EL (cell line): ENCODE measurements around the gene CRYGD.
"Not testable (repeated sequence)": the region's sequence is repeated elsewhere in the genome, so short reads cannot be mapped to it uniquely, and the experiment has no call there.

Source experiments
- DNase-seq: peaks from one replicate; pipeline ENCODE4 v3.0.0-alpha.2; 2016

The CRYGD gene

GRCh38 chr2:208124013-208124715 is at the start of gene CRYGD:
TSS of gene CRYGD (minus strand) at chr2:208124524. CDS start at chr2:208124473, 51 bp downstream.
- DNase-seq: not testable (repeated sequence)

GRCh38 chr2:208172125-208172524 is 47.8 kb upstream of the CRYGD start:
- DNase-seq: no peak

GRCh38 chr2:208164951-208165755 is 40.8 kb upstream of the CRYGD start:
- DNase-seq: no peak

- DNase-seq: no peak
Measured at GRCh38 chr2:208163489-208163888, 39.2 kb upstream of the CRYGD start, which contains the start of gene CRYGA. TSS of gene CRYGA (minus strand) at chr2:208163589. CDS start at chr2:208163556, 33 bp downstream.

- no peak for DNase-seq
Measured at GRCh38 chr2:208156439-208156838, 32.1 kb upstream of the CRYGD start.

GRCh38 chr2:208153156-208153555 is 28.8 kb upstream of the CRYGD start:
- no peak for DNase-seq

GRCh38 chr2:208150956-208151355 is 26.6 kb upstream of the CRYGD start:
- DNase-seq: no peak

- DNase-seq: no peak
Measured at GRCh38 chr2:208150094-208150493, 25.8 kb upstream of the CRYGD start.

- DNase-seq: no peak
Measured at GRCh38 chr2:208148803-208149202, 24.5 kb upstream of the CRYGD start.

- DNase-seq: no peak
Measured at GRCh38 chr2:208147759-208148158, 23.4 kb upstream of the CRYGD start.

GRCh38 chr2:208147008-208147407 is 22.7 kb upstream of the CRYGD start:
- DNase-seq: no peak

GRCh38 chr2:208146006-208146405 is 21.7 kb upstream of the CRYGD start, which contains the start of gene CRYGB:
TSS of gene CRYGB (minus strand) at chr2:208146158. CDS start at chr2:208146120, 38 bp downstream.
- DNase-seq: no peak

- DNase-seq: no peak
Measured at GRCh38 chr2:208142925-208143799, 18.8 kb upstream of the CRYGD start.

- peak; percentile 5 for DNase-seq
Measured at GRCh38 chr2:208142240-208142924, 18.1 kb upstream of the CRYGD start.

- no peak for DNase-seq
Measured at GRCh38 chr2:208139447-208139846, 15.1 kb upstream of the CRYGD start.

GRCh38 chr2:208138334-208138733 is 14.0 kb upstream of the CRYGD start:
- DNase-seq: not testable (repeated sequence)

GRCh38 chr2:208136716-208137094 is 12.4 kb upstream of the CRYGD start:
- DNase-seq: no peak

GRCh38 chr2:208135794-208136715 is 11.7 kb upstream of the CRYGD start:
- no peak for DNase-seq

GRCh38 chr2:208134928-208135586 is 10.7 kb upstream of the CRYGD start:
- DNase-seq: no peak

- DNase-seq: no peak
Measured at GRCh38 chr2:208130712-208131110, 6.4 kb upstream of the CRYGD start.
